HepG2 (cell line): ENCODE results near the gene CCDC34. TPM values are rescaled to one million over a fixed set of nuclear protein-coding genes. Genes with fewer than 3 reads are reported as not detected.

Experiments
- ATAC-seq: fragments of 200-7000 bp; cut with Tn5 transposase; 3 replicates; pipeline ENCODE4 v1.9.1; 2020; ENCODE audit warnings: mild to moderate bottlenecking, moderate library complexity
- BruUV-seq: library from RNA; stranded (reverse); fragments of 400-500 nt; replicated peaks from 2 replicates; lab custom pipeline; 2021; lab: Mats Ljungman, UMichigan
- CTCF ChIA-PET: fragments of 300-600 bp; formaldehyde crosslinking; extraction: SDS; loops from one replicate; lab custom pipeline; 2021; ENCODE audit warnings: low total read pairs, inconsistent platforms, low intra/inter-chr PET ratio; lab: Yijun Ruan, JAX
- POLR2A ChIA-PET: fragments of 350-600 bp; sonication (Branson Sonifier 250); formaldehyde crosslinking; loops from one replicate; lab custom pipeline; 2020; ENCODE audit warnings: antibody characterized with exemption, inconsistent platforms; lab: Yijun Ruan, JAX
- DNase-seq: peaks from one replicate; pipeline ENCODE4 v3.0.0-alpha.2; 2015; ENCODE audit warnings: low spot score
- FAIRE-seq: peaks from 3 replicates; lab custom pipeline; 2011; peaks lifted over from hg19 to GRCh38; lab: Jason Lieb, UNC
- H2AFZ ChIP-seq: one replicate; pipeline ENCODE4 v1.6.1; 2011; ENCODE audit warnings: low read length, inconsistent platforms
- H3K27ac ChIP-seq: fragments of 300-600 bp; 3 replicates; pipeline ENCODE4 v1.8.0; 2011; ENCODE audit warnings: mixed run types, mild to moderate bottlenecking, mixed read lengths, low read length, inconsistent platforms; ENCODE audit not compliant: insufficient read depth; ENCODE audit errors: extremely low read length
- H3K27me3 ChIP-seq, 2 experiments: fragments of 200-600 bp in 1 of 2; 2 replicates in 1 of 2; 3 replicates in 1 of 2; pipeline versions ENCODE4 v1.6.0 to v1.8.0; 2011; ENCODE audit warnings: low read length in 2 of 2, mild to moderate bottlenecking in 2 of 2, moderate library complexity in 2 of 2, inconsistent platforms in 1 of 2; ENCODE audit not compliant: insufficient read depth in 2 of 2, control insufficient read depth in 1 of 2
- H3K36me3 ChIP-seq, 2 experiments: fragments of 200-600 bp in 1 of 2; replicated peaks in 1 of 2; 2 replicates in 1 of 2; 3 replicates in 1 of 2; pipeline versions ENCODE4 v1.5.1 to v1.8.0; 2011; ENCODE audit warnings: low read length in 2 of 2, inconsistent platforms in 1 of 2; ENCODE audit not compliant: insufficient read depth in 2 of 2, control insufficient read depth in 1 of 2
- H3K4me1 ChIP-seq: 2 replicates; pipeline ENCODE4 v1.5.1; 2012; ENCODE audit warnings: low read length, inconsistent platforms; ENCODE audit not compliant: insufficient read depth
- H3K4me2 ChIP-seq: 2 replicates; pipeline ENCODE4 v1.6.0; 2011; ENCODE audit warnings: low read depth, low read length, inconsistent platforms
- H3K4me3 ChIP-seq, 3 experiments: fragments of 200-600 bp in 1 of 3; sonication (generic), shearing (Covaris generic) in 1 of 3; replicated peaks in 1 of 3; 2 replicates each; pipeline ENCODE4 v1.5.1; 2011 to 2016; ENCODE audit warnings: low read length in 3 of 3, inconsistent platforms in 2 of 3, low read depth in 2 of 3, mild to moderate bottlenecking in 2 of 3, control low read depth in 1 of 3, mixed read lengths in 1 of 3; ENCODE audit not compliant: insufficient read depth in 1 of 3
- H3K79me2 ChIP-seq: one replicate; pipeline ENCODE4 v1.6.1; 2011; ENCODE audit warnings: low read length, inconsistent platforms; ENCODE audit not compliant: insufficient read depth
- H3K9ac ChIP-seq: 2 replicates; pipeline ENCODE4 v1.6.0; 2011; ENCODE audit warnings: mild to moderate bottlenecking, low read depth, low read length, inconsistent platforms; ENCODE audit not compliant: insufficient read depth
- H3K9me3 ChIP-seq: 2 replicates; pipeline ENCODE4 v1.5.1; 2012; ENCODE audit warnings: mild to moderate bottlenecking, low read length
- H4K20me1 ChIP-seq: 2 replicates; pipeline ENCODE4 v1.6.0; 2011; ENCODE audit warnings: inconsistent platforms, mild to moderate bottlenecking, low read length, moderate library complexity; ENCODE audit not compliant: insufficient read depth
- FOXK1 ChIP-seq: sonication (generic); formaldehyde crosslinking; IDR thresholded peaks from 2 replicates; pipeline ENCODE4 v1.4.0; 2020; ENCODE audit warnings: low read depth, missing genetic modification reagents, borderline replicate concordance
- LCORL ChIP-seq, 2 experiments: fragments of 450-650 bp in 1 of 2; sonication (generic) in 1 of 2; formaldehyde crosslinking in 1 of 2; IDR thresholded peaks; 2 replicates each; pipeline versions ENCODE4 v1.5.0 to v1.6.1; 2017 to 2020; ENCODE audit warnings: antibody characterized with exemption in 1 of 2, missing genetic modification reagents in 1 of 2
- PPARG ChIP-seq: conservative IDR thresholded peaks from 2 replicates; pipeline ENCODE4 v1.6.1; 2016; ENCODE audit warnings: missing biosample characterization, missing genetic modification reagents
- REST ChIP-seq, 2 experiments: IDR thresholded peaks; 2 replicates each; pipeline ENCODE4 v1.6.1; 2011 to 2012; ENCODE audit warnings: low read length in 2 of 2, borderline replicate concordance in 1 of 2, low read depth in 1 of 2, mild to moderate bottlenecking in 1 of 2, moderate library complexity in 1 of 2
- TGIF2 ChIP-seq: IDR thresholded peaks from 2 replicates; pipeline ENCODE4 v1.6.1; 2016; ENCODE audit warnings: control low read depth, missing compliant biosample characterization
- WIZ ChIP-seq: sonication (generic); formaldehyde crosslinking; IDR thresholded peaks from 2 replicates; pipeline ENCODE4 v1.5.1; 2020; ENCODE audit warnings: mild to moderate bottlenecking, missing genetic modification reagents
- YY1 ChIP-seq: IDR thresholded peaks from 2 replicates; pipeline ENCODE4 v1.6.1; 2011; ENCODE audit warnings: low read length, low read depth, moderate library complexity, mild to moderate bottlenecking; ENCODE audit not compliant: insufficient read depth, insufficient replicate concordance
- ZBTB3 ChIP-seq: sonication (generic); formaldehyde crosslinking; IDR thresholded peaks from 2 replicates; pipeline ENCODE4 v1.4.0; 2020; ENCODE audit warnings: low read depth, mild to moderate bottlenecking, moderate library complexity, missing genetic modification reagents, borderline replicate concordance
- ZBTB38 ChIP-seq: sonication (generic); formaldehyde crosslinking; IDR thresholded peaks from 2 replicates; pipeline ENCODE4 v1.5.1; 2020; ENCODE audit warnings: mild to moderate bottlenecking, missing genetic modification reagents
- ZNF33B ChIP-seq: sonication (generic); formaldehyde crosslinking; IDR thresholded peaks from 2 replicates; pipeline ENCODE4 v1.5.1; 2020; ENCODE audit warnings: mild to moderate bottlenecking, missing genetic modification reagents
- ZNF430 ChIP-seq: sonication (generic); formaldehyde crosslinking; IDR thresholded peaks from 2 replicates; pipeline ENCODE4 v1.9.0; 2021; ENCODE audit warnings: mild to moderate bottlenecking, missing genetic modification reagents
- ZNF713 ChIP-seq: sonication (generic); formaldehyde crosslinking; IDR thresholded peaks from 2 replicates; pipeline ENCODE4 v1.4.0; 2020; ENCODE audit warnings: mild to moderate bottlenecking, missing genetic modification reagents
- ZNF777 ChIP-seq: sonication (generic); formaldehyde crosslinking; IDR thresholded peaks from 2 replicates; pipeline ENCODE4 v1.4.0; 2020; ENCODE audit warnings: missing genetic modification reagents
- ZNF850 ChIP-seq: sonication (generic); formaldehyde crosslinking; conservative IDR thresholded peaks from 2 replicates; pipeline ENCODE4 v1.9.0; 2021; ENCODE audit warnings: mild to moderate bottlenecking, missing genetic modification reagents
- in situ Hi-C: cut with HindIII; loops from 2 replicates; pipeline ENCODE4 v1.10.0; 2017; ENCODE audit warnings: low pct_unique_long_range_greater_than_20kb; ENCODE audit not compliant: extremely low pct_ligation_motif_present
- intact Hi-C: fragments of 100-400 bp; cut with micrococcal nuclease; formaldehyde crosslinking; loops from one replicate; pipeline ENCODE4 v1.10.0; 2022; ENCODE audit not compliant: unreplicated experiment
- polyA plus RNA-seq, 8 experiments: library from polyadenylated mRNA; depleted of rRNA in 3 of 8; stranded (reverse) in 7 of 8; unstranded in 1 of 8; fragments of >200 nt; fragmentation: Illumina TruSeq in 4 of 8; extraction: Trizol in 4 of 8; gene quantifications; 2 replicates each; pipeline versions ENCODE4 v1.2.1 to v1.2.3, GENCODE V29; 2011 to 2016; ENCODE audit warnings: low read depth in 4 of 8, missing spikeins in 1 of 8, mixed read lengths in 1 of 8; ENCODE audit not compliant: insufficient read depth in 1 of 8
- total RNA-seq, 5 experiments: library from RNA; depleted of rRNA; stranded (reverse); fragments of >200 nt; fragmentation: Illumina TruSeq; extraction: Trizol; gene quantifications; 2 replicates each; pipeline ENCODE4 v1.2.3, GENCODE V29; 2016; ENCODE audit warnings: low read depth in 1 of 5
- TF ChIP-seq, protein P1 (sequence below): sonication (generic); formaldehyde crosslinking; IDR thresholded peaks from 2 replicates; pipeline ENCODE4 v1.5.0; 2020; ENCODE audit warnings: missing genetic modification reagents
- TF ChIP-seq, protein P2 (sequence below): sonication (generic); formaldehyde crosslinking; IDR thresholded peaks from 2 replicates; pipeline ENCODE4 v1.4.0; 2020; ENCODE audit warnings: missing genetic modification reagents

Gene CCDC34
- total and polyA plus RNA-seq, 2 of the 13 experiments (the other 11 are each of a cell fraction or from before 2014, with no cell fraction given) = 7.6 to 34.3 TPM

GRCh38 chr11:27352781-27353180 lies 10.2 kb downstream of the CCDC34 start (continued):
- no peak for TF ChIP-seq LCORL (IDR thresholded peaks at IDR 0.05)
- TF ChIP-seq LCORL (CRISPR knock-in tag; IDR thresholded peaks at IDR 0.05) = no peak
- no peak for TF ChIP-seq ZNF850 (CRISPR knock-in tag)
- TF ChIP-seq, all 625 proteins: peak for 0

- peaks cover 0 to 3% of the 10 kb centered on the region in 2 experiments; a peak in 2 of 5 replicates for H3K36me3 ChIP-seq
- peaks cover 1% of the 10 kb centered on the region for H3K79me2 ChIP-seq
- FAIRE-seq (no peak), ATAC-seq (no peak), DNase-seq (no peak)
- no peak overlapping the region for H3K27ac ChIP-seq
- no peak overlapping the region for H2AFZ ChIP-seq
- in situ Hi-C loops = no loop called here
- H3K27me3 ChIP-seq = no peaks in the 10 kb centered on the region
- no TSS peak for BruUV-seq
- no peak overlapping the region for H3K9ac ChIP-seq
- POLR2A ChIA-PET = no interaction called here
- H3K4me1 ChIP-seq = peaks cover 50% of the 10 kb centered on the region
- no peaks in the 10 kb centered on the region for H3K9me3 ChIP-seq
- H3K4me2 ChIP-seq = no peak overlapping the region
- no peak overlapping the region; a peak in 1 of 6 replicates for H3K4me3 ChIP-seq
- no peaks in the 10 kb centered on the region for H4K20me1 ChIP-seq
- TF ChIP-seq PPARG (CRISPR knock-in tag) = no peak
- TF ChIP-seq, protein P1, sequence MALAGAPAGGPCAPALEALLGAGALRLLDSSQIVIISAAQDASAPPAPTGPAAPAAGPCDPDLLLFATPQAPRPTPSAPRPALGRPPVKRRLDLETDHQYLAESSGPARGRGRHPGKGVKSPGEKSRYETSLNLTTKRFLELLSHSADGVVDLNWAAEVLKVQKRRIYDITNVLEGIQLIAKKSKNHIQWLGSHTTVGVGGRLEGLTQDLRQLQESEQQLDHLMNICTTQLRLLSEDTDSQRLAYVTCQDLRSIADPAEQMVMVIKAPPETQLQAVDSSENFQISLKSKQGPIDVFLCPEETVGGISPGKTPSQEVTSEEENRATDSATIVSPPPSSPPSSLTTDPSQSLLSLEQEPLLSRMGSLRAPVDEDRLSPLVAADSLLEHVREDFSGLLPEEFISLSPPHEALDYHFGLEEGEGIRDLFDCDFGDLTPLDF (CRISPR knock-in tag) = no peak
- TF ChIP-seq ZBTB3 = no peak
- TF ChIP-seq, protein P2, sequence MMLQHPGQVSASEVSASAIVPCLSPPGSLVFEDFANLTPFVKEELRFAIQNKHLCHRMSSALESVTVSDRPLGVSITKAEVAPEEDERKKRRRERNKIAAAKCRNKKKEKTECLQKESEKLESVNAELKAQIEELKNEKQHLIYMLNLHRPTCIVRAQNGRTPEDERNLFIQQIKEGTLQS (CRISPR knock-in tag) = no peak
- TF ChIP-seq WIZ (CRISPR knock-in tag) = no peak
- TF ChIP-seq ZBTB38 (CRISPR knock-in tag) = no peak
- TF ChIP-seq YY1 = no peak
- no peak for TF ChIP-seq TGIF2 (CRISPR knock-in tag)
- TF ChIP-seq REST (IDR thresholded peaks at IDR 0.05; ENCODE audit: borderline replicate concordance in 1 of 2, low read depth in 1 of 2, low read length in 2 of 2) = no peak
- TF ChIP-seq FOXK1 (CRISPR knock-in tag) = no peak
- no peak for TF ChIP-seq ZNF777 (CRISPR knock-in tag)
- TF ChIP-seq ZNF713 = no peak
- no peak for TF ChIP-seq ZNF430 (CRISPR knock-in tag)
- TF ChIP-seq ZNF33B = no peak
- TF ChIP-seq, all 625 proteins: peak for 0
- intact Hi-C loops = no loop called here
- CTCF ChIA-PET = no interaction called here
Measured at GRCh38 chr11:27350511-27350910, 12.5 kb downstream of the CCDC34 start.
